Vagina (tissue), 2 donors: ENCODE measurements around the gene ABCA9. TPM values are rescaled to one million over a fixed set of nuclear protein-coding genes. Genes with fewer than 3 reads are reported as not detected.

ENCODE experiments used
- DNase-seq, 2 donors: peaks; one replicate each; pipeline ENCODE4 v3.0.0-alpha.2; 2017; ENCODE audit errors: extremely low spot score in 2 of 2
- H3K27ac ChIP-seq: fragments of 200-600 bp; sonication (generic); one replicate; pipeline ENCODE4 v1.5.1; 2019
- H3K27me3 ChIP-seq: fragments of 200-600 bp; sonication (generic); one replicate; pipeline ENCODE4 v1.5.1; 2019
- H3K36me3 ChIP-seq, 2 donors: fragments of 200-600 bp; sonication (generic); one replicate each; pipeline ENCODE4 v1.5.1; 2017 to 2019
- H3K4me1 ChIP-seq: fragments of 200-600 bp; sonication (generic); one replicate; pipeline ENCODE4 v1.5.1; 2019
- H3K4me3 ChIP-seq, 2 donors: fragments of 200-600 bp; sonication (generic); 1 replicate in 1 of 2; 2 replicates in 1 of 2; pipeline ENCODE4 v1.5.1; 2016 to 2019
- H3K9me3 ChIP-seq: fragments of 200-600 bp; sonication (generic); one replicate; pipeline ENCODE4 v1.5.1; 2019
- CTCF ChIP-seq, 3 experiments: fragments of 450-650 bp in 2 of 3; fragments of 200-600 bp in 1 of 3; sonication (generic) in 1 of 3; IDR thresholded peaks; one replicate each; pipeline ENCODE4 v1.5.1; 2017 to 2019; ENCODE audit warnings: antibody characterized with exemption in 3 of 3, mild to moderate bottlenecking in 2 of 3, moderate library complexity in 2 of 3
- POLR2A ChIP-seq, 2 donors: fragments of 450-650 bp; IDR thresholded peaks; one replicate each; pipeline ENCODE4 v1.6.1; 2017; ENCODE audit warnings: antibody characterized with exemption in 2 of 2, mild to moderate bottlenecking in 2 of 2, moderate library complexity in 2 of 2
- POLR2AphosphoS5 ChIP-seq, 2 donors: sonication (generic); formaldehyde crosslinking; IDR thresholded peaks; one replicate each; pipeline ENCODE4 v1.9.0; 2017; ENCODE audit warnings: antibody characterized with exemption in 2 of 2, mild to moderate bottlenecking in 2 of 2, low read depth in 1 of 2; ENCODE audit not compliant: insufficient read depth in 1 of 2
- intact Hi-C: fragments of 100-400 bp; cut with DNase I; formaldehyde crosslinking; loops from one replicate; pipeline ENCODE4 v1.15.1; 2023
- total RNA-seq: library from RNA; depleted of rRNA; stranded (reverse); fragments of >200 nt; gene quantifications from one replicate; pipeline ENCODE4 v1.2.3, GENCODE V29; 2016

ABCA9 gene
- total RNA-seq, 1 donor from 2014 or later, result 71.2 TPM

DNA sequence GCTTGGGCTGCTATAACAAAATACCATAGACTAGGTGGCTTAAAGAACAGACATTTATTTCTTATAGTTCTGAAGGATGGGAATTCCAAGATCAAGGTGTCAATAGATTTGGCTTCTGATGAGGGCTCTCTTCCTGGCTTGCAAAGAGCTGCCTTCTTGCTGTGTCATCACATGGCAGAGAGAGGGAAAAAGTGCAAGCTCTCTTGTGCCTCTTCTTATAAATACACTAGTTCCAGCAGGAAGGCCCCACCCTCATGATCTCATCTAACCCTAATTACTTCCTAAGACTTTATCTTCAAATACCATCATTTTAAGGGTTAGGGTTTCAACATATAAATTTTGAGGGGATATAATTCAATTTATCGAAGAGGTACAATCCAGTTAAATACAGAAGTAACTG, 30.6 kb downstream of the ABCA9 start:
- Histone ChIP-seq H3K36me3 (peaks cover 0 to 5% of the 10 kb centered on the region in 2 donors), H3K9me3 (no peaks in the 10 kb centered on the region), H3K27ac (no peak overlapping the region), H3K4me1 (no peaks in the 10 kb centered on the region), H3K27me3 (no peaks in the 10 kb centered on the region), H3K4me3 (no peak overlapping the region)
- DNase-seq, result no peak
- intact Hi-C loops, result no loop called here
- TF ChIP-seq POLR2AphosphoS5 (IDR thresholded peaks at IDR 0.05; ENCODE audit: insufficient read depth in 1 of 2, low read depth in 1 of 2) (no peak), CTCF (IDR thresholded peaks at IDR 0.05) (no peak), POLR2A (IDR thresholded peaks at IDR 0.05) (no peak)

DNA sequence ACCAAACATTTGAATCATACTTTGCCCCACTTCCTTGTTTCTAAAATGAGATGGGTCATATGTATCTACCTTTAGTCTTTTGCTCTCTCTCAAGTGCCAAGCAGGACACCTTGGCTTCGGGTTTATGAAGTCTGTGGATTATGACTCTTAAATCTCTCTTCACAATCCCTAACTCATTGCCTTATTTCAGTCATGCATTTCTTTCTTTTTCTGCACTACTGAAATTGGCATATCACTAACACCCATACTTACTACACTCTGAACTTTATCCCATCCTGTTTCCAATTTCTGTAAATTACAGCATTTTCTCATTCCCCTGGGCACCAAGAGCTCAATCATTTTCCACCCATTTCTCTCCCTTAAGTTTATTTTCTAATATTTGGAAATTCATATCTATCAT, 42.0 kb downstream of the ABCA9 start:
- Histone ChIP-seq H3K27me3 (no peaks in the 10 kb centered on the region), H3K4me3 (no peak overlapping the region), H3K27ac (no peak overlapping the region), H3K4me1 (no peaks in the 10 kb centered on the region), H3K9me3 (no peaks in the 10 kb centered on the region), H3K36me3 (peaks cover 0 to 11% of the 10 kb centered on the region in 2 donors)
- DNase-seq, result no peak
- TF ChIP-seq CTCF (IDR thresholded peaks at IDR 0.05), result no peak
- TF ChIP-seq POLR2A (IDR thresholded peaks at IDR 0.05), result no peak
- no peak for TF ChIP-seq POLR2AphosphoS5 (IDR thresholded peaks at IDR 0.05; ENCODE audit: insufficient read depth in 1 of 2, low read depth in 1 of 2)
- intact Hi-C loops, result no loop called here

- peaks cover 0 to 8% of the 10 kb centered on the region in 2 donors for H3K36me3 ChIP-seq
These were observed 42.6 kb downstream of the ABCA9 start for GRCh38 chr17:69018022-69018615.

DNA sequence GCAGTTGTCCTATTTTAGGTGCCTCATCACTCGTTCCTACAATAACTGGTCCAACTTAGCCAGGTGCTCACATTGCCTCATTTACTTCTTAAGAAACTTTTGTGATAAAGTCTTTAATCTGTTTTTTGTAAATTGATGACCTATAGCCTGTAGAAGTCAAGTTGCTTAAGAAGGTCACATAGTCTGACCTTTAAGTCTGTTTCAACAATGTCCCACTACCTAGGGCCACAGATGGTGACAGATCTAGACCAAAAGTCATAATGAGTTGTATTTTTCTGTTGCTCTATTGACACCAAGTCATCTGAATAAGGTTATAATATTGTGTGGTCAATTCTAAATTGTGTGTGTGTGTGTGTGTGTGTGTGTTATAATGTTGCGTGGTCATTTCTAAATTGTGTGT, 45.1 kb downstream of the ABCA9 start:
- TF ChIP-seq CTCF (IDR thresholded peaks at IDR 0.05) (no peak), POLR2A (IDR thresholded peaks at IDR 0.05) (no peak), POLR2AphosphoS5 (IDR thresholded peaks at IDR 0.05; ENCODE audit: insufficient read depth in 1 of 2, low read depth in 1 of 2) (no peak)
- no peak overlapping the region for H3K27ac ChIP-seq
- H3K36me3 ChIP-seq, result peaks cover 0 to 8% of the 10 kb centered on the region in 2 donors
- no peaks in the 10 kb centered on the region for H3K4me1 ChIP-seq
- intact Hi-C loops, result no loop called here
- DNase-seq, result no peak
- no peaks in the 10 kb centered on the region for H3K9me3 ChIP-seq
- H3K27me3 ChIP-seq, result no peaks in the 10 kb centered on the region
- H3K4me3 ChIP-seq, result no peak overlapping the region

More at GRCh38 chr17:69018022-69018615, 42.6 kb downstream of the ABCA9 start:
- intact Hi-C loops, result no loop called here
- Histone ChIP-seq H3K4me1 (no peaks in the 10 kb centered on the region), H3K9me3 (no peaks in the 10 kb centered on the region), H3K4me3 (no peak overlapping the region), H3K27ac (no peak overlapping the region), H3K27me3 (no peaks in the 10 kb centered on the region)
- TF ChIP-seq POLR2A (IDR thresholded peaks at IDR 0.05) (no peak), POLR2AphosphoS5 (IDR thresholded peaks at IDR 0.05; ENCODE audit: insufficient read depth in 1 of 2, low read depth in 1 of 2) (no peak), CTCF (IDR thresholded peaks at IDR 0.05) (no peak)
- no peak for DNase-seq
